HG03378 (cell line): ENCODE measurements around the gene HCN3.
A peak's percentile ranks its signal among the peaks of the same experiment; 100 is the strongest.
"Not testable (repeated sequence)": the region's sequence is repeated elsewhere in the genome, so short reads cannot be mapped to it uniquely, and the experiment has no call there.

Source experiments
- ATAC-seq: cut with Tn5 transposase; IDR thresholded peaks from one replicate; pipeline ENCODE4 v1.9.1; 2021; ENCODE audit warnings: mild to moderate bottlenecking, moderate library complexity; ENCODE audit not compliant: unreplicated experiment

The HCN3 gene

DNA sequence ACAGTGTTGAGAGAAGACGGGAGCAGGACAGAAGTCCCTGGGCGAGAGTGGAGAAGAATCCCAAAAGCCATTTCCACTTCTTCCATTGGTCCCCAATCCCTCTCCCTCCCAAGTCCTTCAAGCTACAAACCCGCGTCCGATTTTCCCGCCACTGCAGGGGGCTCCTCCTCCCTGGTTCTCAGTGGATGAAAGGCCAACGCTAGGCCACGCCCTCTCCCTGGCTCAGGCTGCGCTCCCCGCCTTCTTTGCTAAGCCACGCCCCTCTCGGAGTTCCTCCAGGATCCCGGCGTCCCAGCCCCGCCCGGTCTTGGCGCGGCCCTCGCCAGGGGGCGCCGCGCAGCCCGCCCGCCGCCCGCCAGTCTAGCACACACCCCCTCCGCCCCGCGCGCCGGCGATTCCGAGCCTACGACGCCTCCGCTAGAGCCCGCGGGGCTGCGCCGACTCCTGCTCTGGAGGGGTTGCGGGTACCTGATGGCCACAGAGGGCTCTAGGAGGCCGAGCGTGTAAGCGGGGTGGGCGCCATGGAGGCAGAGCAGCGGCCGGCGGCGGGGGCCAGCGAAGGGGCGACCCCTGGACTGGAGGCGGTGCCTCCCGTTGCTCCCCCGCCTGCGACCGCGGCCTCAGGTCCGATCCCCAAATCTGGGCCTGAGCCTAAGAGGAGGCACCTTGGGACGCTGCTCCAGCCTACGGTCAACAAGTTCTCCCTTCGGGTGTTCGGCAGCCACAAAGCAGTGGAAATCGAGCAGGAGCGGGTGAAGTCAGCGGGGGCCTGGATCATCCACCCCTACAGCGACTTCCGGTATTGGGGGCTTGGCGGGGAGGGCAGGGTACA lies at the start of gene HCN3:
Gene HCN3 (plus strand): TSS at position 394 of the 832 bp plus-strand sequence. CDS start 128 bp downstream, at position 522.
- ATAC-seq = peak; percentile 56

DNA sequence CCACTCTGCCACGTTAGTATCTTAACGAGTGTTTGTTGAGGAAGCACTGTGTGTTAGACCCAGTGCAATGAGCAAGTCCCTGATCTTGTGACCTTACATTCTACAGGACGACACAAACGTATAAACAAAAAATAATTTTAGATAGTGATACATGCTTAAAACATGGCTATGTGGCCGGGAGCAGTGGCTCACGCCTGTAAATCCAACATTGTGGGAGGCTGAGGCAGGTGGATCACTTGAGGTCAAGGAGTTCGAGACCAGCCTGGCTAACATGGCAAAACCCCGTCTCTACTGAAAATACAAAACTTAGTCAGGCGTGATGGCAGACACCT lies 49.2 kb upstream of the HCN3 start:
- no peak for ATAC-seq

DNA sequence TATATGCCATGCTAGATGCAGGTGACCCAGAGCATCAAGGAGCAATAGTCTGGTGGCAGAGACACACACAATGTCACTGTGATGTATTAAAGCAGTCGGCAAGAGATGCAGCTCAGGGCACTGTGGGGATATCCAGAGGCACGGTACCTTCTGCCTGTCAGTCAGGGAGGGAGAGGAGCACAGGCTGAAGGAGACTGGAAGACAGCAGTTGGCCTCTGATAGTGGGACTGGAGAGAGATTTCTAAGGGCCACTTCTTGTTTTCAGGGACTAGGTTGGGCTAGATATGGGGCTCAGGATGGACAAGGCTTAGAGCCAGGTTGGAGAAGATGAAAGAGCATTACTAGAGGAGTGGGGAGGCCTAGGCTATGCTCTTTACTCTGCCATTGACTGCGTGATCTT lies 46.0 kb upstream of the HCN3 start:
- ATAC-seq = not testable (repeated sequence)

DNA sequence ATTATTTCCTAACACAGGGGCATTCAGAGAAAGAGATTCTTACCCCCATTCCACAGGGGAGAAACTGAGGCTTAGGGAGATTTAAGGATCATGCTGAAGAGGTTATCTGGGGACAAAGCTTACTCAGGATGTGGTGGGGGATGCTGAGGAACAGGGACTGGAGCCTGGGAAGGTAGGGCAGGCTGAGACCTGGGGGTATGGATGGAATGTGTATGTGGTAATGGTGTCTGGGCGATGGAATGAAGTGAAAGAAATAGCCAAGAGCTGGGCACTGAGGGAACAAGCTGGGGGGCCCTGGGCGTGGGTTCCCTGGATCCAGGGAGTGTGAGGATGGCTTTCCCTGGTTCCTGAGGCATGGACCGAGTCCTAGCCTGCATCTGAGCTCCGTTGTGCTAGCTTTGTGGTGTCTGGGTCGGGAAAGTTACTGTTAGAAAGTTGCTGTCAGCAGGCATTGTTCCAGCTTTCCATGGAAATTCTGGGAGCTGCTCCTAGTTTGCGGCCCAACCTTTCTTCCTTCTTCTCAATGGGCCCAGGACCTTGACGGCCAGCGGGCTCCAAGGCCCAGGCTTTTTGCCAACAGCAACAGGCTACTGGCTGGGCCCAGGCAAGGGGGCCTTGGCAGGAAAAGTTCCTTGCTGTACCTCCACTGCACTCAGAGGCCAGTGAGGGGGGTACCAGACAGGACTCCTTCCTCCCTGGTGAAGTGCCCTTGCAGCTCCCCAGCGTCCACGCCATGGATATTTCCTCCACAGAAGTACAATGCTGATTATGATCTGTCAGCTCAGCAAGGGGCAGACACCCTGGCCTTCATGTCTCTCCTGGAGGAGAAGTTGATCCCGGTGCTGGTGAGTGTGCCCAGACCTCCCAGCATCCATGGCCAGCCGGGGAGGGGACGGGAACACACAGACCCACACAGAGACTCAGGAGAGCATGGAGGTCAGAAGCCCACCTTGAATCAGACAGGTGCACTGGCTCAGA lies 45.0 kb upstream of the HCN3 start:
- ATAC-seq = not testable (repeated sequence)

DNA sequence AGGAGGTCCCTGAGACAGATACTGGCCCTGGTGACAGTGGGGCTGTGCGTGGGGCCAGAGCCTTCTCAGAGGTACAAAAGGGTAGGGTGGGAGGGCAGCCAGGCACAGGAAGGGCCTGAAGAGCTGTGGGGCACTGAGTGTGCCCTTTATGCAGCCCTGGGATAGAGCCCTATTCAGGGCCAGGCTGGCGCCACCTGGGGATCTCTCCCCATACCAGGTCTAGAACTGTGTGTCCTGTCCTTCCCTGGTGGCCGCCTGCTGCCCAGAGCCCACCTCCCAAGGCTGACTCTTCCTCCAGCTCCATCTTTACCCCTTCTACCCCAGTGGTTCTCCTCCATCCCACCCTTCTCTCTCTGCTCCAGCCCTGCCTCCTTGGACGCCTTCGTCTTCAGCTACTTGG lies 43.8 kb upstream of the HCN3 start:
- not testable (repeated sequence) for ATAC-seq

DNA sequence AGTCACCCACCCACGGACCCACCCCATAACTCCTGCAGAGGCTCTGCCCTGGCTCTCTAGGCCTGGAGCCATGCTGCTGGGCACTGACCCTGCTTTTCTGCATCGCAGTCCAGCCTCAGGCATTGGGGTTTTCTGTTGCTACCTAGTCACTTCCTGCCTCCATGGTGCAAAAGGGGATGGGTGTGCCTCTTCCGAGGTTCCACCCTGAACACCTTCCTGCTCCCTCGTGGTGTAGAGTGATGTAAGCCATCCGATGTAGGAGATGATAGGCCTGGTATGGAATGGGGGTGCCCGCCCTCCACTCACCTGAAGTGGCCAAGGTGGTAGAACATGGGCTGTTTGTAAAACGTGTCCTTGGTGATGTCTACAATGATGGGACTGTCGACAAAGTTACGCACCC lies 41.9 kb upstream of the HCN3 start:
- ATAC-seq = not testable (repeated sequence)

DNA sequence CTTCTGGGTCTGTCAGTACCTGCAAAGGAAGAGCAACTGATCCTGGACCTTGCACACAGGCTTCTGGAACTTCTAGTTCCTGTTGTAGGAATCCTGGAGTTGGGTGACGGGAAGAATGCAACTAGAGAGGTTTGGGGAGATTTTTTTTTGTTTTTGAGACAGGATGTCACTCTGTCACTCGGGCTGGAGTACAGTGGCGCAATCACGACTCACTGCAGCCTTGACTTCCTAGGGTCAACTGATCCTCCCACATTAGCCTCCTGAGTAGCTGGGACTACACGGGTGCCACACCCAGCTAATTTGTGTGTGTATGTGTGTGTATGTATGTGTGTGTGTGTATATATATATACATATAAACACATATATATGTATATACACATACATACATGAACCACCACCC lies 40.8 kb upstream of the HCN3 start:
- no peak for ATAC-seq

DNA sequence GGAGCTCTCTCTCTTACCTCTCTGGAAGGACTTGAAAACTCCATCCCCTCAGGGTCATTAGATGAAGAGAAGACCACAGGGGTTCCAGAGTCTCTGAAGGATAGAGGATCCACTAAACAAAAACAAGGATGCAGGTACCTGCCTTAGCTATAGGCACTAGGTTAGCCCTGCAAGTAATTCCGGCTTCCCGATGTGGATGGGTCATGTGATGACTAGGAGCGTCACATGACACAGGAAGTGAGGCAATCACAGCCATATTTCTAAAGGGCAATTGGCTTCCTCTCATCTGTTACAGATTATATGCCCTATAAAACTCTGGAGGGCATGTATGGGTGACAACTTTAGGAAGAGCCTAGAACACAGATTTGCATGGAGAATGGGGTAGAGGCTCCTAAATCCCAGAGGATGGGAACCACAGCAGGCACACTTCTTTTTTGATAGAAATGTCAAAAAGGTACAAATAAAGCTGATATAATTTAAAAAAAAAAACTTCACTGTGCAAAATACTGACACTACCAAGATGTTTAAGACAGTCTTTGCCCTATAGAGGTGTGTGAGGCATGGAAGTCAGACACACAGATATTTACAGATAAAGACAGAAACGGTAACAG lies 36.1 kb upstream of the HCN3 start:
- ATAC-seq = no peak

DNA sequence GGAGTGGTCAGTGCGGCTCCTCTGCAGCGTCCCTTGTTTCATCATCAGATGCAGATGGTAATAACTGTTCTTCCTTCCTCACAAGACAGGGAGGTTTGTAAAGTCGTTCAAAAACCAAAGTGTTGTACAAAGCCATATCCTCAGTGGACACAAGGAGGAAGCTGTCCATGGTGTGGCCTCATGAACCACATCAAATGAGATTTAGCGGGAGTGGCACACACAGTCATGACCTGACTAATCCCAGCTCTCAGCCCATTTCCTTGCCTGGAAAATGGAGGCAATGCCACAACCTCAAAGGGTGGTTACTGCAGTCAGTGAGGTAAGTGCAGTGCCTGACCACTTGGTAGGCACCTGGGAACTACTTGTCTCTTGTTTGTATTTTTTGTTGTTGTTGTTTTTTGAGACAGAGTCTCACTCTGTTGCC lies 35.4 kb upstream of the HCN3 start:
- ATAC-seq = no peak

DNA sequence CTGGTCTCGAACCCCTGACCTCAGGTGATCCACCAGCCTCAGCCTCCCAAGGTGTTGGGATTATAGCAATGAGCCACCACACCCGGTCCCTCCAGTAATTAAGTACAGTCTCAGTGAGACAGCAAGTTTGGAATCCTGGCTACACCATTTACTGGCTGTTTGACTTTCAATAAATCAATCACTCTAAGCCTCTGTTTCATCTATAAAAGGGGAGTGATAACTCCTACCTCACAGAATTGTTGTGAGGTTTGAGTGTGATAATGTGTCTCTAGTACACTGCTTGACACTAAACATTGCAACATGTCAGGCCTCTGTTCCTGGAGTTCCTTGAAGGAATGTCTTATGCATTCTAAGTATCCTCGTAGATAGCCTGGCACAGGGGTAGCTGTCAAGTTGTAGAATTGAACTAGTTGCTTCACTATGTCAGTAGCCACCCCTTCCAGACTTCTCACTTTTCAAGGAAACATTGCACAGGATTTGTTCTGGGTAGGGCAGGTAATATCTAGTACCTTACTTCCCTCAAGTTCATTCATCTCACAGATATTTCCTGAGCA lies 34.4 kb upstream of the HCN3 start:
- ATAC-seq = no peak

DNA sequence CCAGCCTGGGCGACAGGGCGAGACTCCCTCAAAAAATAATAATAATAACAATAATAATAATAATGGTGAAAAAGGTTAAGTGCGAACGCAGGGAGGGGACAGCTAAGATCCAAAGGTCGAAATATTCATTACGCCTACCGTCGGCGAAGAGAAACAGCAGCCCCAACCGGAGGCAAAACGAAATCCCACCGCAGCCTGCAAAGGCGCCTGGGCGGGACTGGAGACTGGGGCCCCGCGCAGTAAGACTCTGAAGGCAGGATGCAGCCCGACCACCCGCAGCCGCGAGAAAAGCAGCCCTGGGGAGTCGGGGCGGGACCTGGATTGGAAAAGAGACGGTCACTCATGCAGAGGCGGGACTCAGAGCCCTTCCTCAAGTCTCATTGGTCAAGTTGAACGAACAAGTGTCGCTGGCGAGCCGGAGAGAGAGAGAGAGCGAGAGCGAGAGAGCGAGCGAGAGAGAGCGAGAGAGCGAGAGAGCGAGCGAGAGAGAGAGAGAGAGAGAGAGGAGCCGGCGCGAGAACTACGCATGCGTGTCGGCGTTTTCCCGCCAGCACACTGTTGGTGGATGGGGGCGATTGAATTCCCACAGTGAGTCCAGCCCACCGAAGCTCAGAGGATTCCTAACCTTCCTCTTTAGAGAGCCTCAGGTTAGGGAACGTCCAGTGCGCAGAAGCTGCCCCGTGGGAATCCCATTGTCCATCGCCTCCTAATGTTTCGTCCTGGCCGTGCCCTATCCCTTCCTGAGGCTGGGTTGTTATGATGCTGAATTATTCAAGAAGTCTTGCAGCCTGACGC lies 32.7 kb upstream of the HCN3 start:
- peak; percentile 73 for ATAC-seq

DNA sequence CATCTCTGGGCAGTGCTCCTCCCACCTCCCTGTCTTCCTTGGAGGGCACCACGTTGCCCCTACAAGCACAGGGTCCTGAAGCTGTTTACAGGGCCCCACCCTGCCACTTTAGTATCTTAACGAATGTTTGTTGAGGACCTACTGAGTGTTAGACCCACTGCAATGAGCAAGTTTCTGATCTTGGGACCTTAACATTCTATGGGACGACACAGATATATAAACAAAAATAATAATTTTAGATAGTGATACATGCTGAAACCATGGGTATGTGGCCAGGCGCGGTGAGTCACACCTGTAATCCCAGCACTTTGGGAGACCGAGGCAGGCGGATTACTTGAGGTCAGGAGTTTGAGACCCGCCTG lies 32.1 kb upstream of the HCN3 start:
- no peak for ATAC-seq

DNA sequence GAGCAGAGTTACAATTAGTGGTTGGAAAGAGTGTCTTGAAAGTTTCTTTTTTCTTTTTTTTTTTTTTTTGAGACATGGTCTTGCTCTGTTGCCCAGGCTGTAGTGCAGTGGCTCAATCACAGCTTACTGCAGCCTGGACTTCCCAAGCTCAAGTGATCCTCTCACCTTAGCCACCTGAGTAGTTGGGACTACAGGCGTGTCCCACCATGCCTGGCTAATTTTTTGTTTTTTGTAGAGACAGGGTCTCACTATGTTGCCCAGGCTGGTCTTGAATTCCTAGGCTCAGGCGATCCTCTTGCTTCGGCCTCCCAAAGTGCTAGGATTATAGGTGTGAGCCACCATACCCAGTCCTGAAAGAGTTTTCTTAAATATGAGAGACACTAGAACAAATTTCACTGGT lies 30.5 kb upstream of the HCN3 start:
- not testable (repeated sequence) for ATAC-seq

DNA sequence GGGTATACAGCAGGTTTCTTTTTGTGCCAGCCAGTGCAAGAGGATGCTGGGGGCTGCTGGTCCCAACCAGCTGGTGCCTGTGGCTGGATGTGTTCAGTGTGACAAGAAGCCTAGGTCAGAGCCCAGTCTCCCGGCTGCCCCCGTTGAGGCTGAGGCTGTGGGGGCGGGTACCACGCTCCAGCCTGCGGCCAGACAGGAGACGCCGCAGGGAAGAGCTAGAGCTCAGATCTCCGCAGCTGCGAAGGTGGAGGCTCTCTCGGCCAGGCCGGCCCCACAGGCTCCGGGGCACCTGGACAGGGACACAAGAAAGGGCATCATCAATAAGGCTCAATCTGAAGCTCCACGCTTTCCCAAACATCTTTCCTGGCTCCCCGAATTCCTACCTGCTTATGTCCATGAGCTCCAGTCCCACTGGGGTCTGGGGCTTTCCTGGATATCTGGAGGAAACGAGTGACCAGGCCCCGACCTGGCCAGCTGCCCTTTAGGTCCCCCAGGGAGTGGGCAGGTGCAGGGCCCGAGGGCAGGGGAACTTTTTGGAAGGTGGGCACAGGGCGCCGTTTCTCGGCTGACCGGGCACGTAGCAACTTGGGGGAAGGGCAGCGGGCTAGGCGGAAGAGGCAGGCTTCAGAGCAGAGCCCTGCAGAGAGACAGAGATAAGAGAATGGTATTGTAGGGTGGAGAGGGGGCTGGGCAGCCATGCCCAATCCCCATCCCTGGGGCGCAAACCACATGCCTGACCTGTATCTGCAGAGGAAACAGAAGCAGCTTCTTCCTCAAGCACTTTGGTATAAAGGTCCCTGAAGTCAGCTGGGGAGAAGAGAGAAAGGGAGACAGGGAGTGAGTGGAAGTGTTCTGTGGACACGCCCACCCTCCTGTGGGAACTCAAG lies 29.4 kb upstream of the HCN3 start:
- ATAC-seq = no peak

DNA sequence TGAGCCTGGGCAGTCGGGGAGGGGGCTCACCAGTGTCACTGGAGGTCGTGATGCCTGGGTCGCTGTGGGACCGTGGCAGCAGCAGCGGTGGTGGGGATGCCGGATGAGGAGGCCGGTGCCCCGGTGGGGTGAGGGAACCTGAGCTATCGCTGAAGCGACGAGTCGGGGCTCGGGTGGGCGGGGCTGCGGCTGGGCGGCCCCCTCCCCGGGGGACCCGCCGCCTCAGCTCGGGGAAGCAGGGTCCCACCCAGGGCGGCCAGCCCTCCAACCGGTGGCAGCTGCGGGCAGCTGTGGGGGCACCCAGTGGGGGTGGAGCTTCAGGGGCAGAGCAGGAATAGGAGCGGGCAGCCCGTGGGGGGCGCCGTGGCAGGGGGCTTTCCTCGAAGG lies 27.0 kb upstream of the HCN3 start:
- ATAC-seq = peak; percentile 19

DNA sequence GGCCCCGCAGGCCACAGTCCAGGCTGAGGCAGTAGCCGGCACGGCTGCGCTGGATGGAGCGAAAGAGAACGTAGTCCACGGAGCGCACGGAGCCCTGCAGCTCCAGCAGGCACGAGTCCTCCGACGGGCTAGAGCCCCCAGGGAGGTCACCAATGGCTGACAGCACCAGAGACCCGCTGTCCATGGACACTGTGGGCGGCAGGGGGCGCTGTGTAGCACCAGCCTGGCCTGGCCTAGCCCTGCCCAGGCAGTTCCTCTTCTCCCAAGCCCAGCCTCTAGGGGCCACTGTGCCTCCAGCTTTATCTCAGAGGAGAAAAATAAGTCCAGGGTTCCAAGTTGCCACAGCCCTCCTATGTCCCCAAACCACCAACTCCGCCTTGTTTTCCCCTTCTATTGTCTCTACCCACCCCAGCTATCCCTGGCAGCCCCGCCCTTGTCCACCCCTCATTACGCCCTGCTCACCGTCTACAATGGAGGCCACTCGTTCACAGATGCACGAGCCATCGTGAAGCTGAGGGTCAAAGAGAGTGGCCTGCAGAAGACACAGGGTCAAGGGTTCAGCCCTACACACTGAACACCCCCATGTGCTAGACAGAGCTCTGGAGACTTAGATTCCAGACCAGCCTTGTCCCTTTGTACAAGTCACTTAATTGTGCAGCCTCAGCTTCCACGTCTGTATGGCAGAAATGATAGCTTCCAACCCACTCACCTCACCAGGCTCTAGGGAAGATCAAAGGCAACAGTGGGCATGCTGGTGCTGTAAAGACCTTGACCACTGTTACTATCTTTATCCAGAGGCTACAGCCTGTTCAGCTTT lies 26.4 kb upstream of the HCN3 start:
- peak; percentile 73 for ATAC-seq

DNA sequence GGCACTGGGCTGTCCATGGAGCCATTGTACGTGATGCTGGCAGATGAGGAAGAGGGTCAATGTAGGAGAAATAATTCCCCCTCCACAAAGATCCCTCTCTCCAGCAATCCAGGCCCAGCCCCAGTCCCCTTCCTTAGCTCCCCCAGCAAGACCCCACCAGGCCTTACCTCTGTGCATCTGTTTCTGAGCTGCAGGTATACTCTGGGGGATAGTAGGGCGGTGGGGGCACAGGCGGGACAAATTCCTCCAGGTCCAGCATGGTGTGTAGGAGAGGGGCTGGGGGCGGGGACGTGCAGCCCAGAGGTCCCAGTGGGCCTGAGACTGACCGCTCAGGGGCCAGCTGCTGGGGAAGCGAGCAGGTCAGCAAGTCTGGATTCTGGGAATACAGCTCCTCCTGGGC lies 25.7 kb upstream of the HCN3 start:
- no peak for ATAC-seq

DNA sequence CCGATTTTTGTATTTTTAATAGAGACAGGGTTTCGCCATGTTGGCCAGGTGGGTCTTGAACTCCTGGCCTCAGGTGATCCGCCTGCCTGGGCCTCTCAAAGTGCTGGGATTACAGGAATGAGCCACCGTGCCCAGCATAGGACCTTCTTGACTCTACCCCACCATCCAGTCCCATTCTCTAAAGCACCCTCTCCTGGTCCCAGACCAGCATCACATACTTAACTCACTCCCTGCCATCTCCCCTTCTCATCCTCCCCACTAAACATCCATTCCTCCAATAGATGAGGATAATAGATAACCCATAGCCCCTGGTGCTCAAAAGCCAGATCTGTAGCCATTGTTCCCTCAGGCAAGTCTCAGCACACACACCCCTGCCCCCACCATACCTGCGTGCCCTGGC lies 24.1 kb upstream of the HCN3 start:
- ATAC-seq = no peak

DNA sequence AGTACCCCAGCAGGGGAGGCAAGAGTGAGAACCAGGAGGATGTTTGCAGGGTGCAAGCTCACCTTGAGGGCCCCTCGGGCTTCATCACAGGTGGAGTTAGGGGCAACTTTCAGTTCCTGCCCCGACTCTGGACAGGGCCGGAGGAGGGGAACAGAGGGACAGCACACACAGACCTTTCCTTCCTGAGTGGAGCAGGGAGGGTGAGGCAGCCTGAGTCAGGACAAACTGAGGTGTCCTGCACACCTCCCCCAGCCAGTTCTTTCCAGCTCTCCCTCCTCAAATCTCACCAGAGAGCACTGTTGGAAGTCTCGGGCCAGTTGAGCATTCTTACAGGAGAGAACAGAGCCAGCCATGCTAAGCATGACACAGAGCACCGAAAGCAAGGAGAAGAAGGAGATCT lies 23.5 kb upstream of the HCN3 start:
- ATAC-seq = no peak
